ENCODE results near the gene INPP4B.

Gene INPP4B

DNA sequence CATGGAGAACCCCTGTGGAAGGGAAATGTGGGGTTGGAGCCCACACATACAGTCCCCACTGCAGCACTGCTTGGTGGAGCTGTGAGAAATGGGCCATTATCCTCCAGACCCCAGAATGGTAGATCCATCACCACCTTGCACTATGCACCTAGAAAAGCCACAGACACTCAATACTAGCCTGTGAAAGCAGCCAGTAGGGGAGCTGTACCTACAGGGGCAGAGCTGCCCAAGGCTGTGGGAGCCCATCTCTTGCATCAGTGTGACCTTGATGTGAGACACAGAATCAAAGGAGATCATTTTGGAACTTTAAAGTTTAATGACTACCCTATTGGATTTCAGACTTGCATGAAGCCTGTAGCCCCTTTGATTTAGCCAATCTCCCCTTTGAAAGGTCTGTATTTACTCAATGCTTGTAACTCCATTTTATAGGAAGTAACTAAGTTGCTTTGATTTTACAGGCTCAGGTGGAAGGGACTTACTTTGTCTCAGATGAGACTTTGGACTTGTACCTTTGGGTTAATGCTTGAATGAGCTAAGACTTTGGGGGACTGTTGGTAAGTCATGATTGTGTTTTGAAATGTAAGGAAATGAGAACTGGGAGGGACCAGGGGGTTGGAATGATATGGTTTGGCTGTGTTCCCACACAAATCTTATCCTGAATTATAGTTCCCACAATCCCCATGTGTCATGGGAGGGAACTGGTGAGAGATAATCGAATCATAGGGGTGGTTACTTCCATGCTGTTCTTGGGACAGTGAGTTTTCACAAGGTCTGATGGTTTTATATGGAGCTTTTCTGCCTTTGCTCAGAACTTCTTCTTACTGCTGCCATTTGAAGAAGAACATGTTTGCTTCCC lies 352.6 kb downstream of the INPP4B start:
- H3K36me3 ChIP-seq (ENCODE audit: insufficient read depth): no peaks in the 10 kb centered on the region
- no peaks in the 10 kb centered on the region for H3K27me3 ChIP-seq (ENCODE audit: insufficient read depth, low read depth)
- H3K9ac ChIP-seq: no peak overlapping the region
- no peaks in the 10 kb centered on the region for H3K79me2 ChIP-seq (ENCODE audit: insufficient read depth, low read depth)
- H4K20me1 ChIP-seq (ENCODE audit: insufficient read depth): no peaks in the 10 kb centered on the region
- no peak overlapping the region for H2AFZ ChIP-seq (ENCODE audit: low read depth)
- H3K4me2 ChIP-seq: no peak overlapping the region
- no peak overlapping the region for H3K4me3 ChIP-seq (IDR thresholded peaks at IDR 0.05; ENCODE audit: insufficient read depth, low read depth, low read length)
- H3K4me1 ChIP-seq (ENCODE audit: low read depth, poor library complexity, severe bottlenecking): no peaks in the 10 kb centered on the region
- H3K27ac ChIP-seq: no peak overlapping the region
- TF ChIP-seq, protein P1, sequence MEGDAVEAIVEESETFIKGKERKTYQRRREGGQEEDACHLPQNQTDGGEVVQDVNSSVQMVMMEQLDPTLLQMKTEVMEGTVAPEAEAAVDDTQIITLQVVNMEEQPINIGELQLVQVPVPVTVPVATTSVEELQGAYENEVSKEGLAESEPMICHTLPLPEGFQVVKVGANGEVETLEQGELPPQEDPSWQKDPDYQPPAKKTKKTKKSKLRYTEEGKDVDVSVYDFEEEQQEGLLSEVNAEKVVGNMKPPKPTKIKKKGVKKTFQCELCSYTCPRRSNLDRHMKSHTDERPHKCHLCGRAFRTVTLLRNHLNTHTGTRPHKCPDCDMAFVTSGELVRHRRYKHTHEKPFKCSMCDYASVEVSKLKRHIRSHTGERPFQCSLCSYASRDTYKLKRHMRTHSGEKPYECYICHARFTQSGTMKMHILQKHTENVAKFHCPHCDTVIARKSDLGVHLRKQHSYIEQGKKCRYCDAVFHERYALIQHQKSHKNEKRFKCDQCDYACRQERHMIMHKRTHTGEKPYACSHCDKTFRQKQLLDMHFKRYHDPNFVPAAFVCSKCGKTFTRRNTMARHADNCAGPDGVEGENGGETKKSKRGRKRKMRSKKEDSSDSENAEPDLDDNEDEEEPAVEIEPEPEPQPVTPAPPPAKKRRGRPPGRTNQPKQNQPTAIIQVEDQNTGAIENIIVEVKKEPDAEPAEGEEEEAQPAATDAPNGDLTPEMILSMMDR (conservative IDR thresholded peaks at IDR 0.05; ENCODE audit: low read depth, low read length): no peak

DNA sequence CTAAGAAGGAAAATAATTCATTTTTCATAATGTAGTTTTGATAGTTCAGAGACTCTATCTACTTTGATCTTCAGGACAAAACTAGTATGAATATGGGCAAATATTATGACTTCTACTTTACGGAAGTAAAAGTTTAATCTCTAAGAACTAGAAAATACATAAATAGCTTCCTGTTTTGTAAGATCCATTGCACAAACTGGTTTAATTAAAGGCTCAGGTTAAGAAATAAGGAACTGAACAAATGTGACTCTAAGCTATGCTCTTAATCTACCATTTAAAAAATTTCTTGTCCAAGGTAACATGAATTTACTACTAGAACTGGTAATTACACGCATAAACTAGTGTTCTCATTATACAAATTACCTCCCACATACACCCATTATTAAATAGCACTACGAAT lies 360.6 kb downstream of the INPP4B start:
- Histone ChIP-seq H3K36me3 (ENCODE audit: insufficient read depth) (no peaks in the 10 kb centered on the region; the same call in 1 of the 2 replicates), H3K27ac (no peak overlapping the region), H3K9ac (no peak overlapping the region), H4K20me1 (ENCODE audit: insufficient read depth) (no peaks in the 10 kb centered on the region), H3K4me1 (ENCODE audit: low read depth, poor library complexity, severe bottlenecking) (no peaks in the 10 kb centered on the region), H3K4me3 (IDR thresholded peaks at IDR 0.05; ENCODE audit: insufficient read depth, low read depth, low read length) (no peak overlapping the region), H3K27me3 (ENCODE audit: insufficient read depth, low read depth) (no peaks in the 10 kb centered on the region), H2AFZ (ENCODE audit: low read depth) (no peak overlapping the region), H3K4me2 (no peak overlapping the region), H3K79me2 (ENCODE audit: insufficient read depth, low read depth) (no peaks in the 10 kb centered on the region)
- TF ChIP-seq, protein P1 (conservative IDR thresholded peaks at IDR 0.05; ENCODE audit: low read depth, low read length): no peak

DNA sequence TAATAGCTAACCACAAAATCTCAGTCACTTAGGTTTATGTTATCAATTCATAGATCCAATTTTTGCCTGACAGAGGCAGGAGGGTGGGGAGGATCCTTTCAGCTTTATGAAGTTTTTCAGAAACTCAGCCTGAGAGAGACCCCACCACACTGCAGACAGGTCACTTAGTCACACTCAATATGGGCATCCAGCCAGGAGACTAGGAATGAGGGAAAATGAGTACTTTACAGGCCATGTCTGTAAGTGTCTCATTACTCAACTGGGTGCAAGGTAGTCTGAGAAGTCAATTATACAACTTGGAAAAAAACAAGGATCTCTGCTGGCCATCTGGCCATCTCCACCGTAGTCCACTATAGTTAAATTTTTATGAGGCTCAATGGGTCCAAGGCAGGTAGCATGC lies 365.9 kb downstream of the INPP4B start:
- no peak overlapping the region for H2AFZ ChIP-seq (ENCODE audit: low read depth)
- TF ChIP-seq, protein P1 (conservative IDR thresholded peaks at IDR 0.05; ENCODE audit: low read depth, low read length): no peak
- H3K36me3 ChIP-seq (ENCODE audit: insufficient read depth): no peaks in the 10 kb centered on the region; the same call in 1 of the 2 replicates
- no peaks in the 10 kb centered on the region for H3K27me3 ChIP-seq (ENCODE audit: insufficient read depth, low read depth)
- H3K9ac ChIP-seq: no peak overlapping the region
- no peak overlapping the region for H3K27ac ChIP-seq
- H3K4me2 ChIP-seq: no peak overlapping the region
- no peaks in the 10 kb centered on the region for H3K4me1 ChIP-seq (ENCODE audit: low read depth, poor library complexity, severe bottlenecking)
- no peak overlapping the region for H3K4me3 ChIP-seq (IDR thresholded peaks at IDR 0.05; ENCODE audit: insufficient read depth, low read depth, low read length)
- H3K79me2 ChIP-seq (ENCODE audit: insufficient read depth, low read depth): no peaks in the 10 kb centered on the region
- no peaks in the 10 kb centered on the region for H4K20me1 ChIP-seq (ENCODE audit: insufficient read depth)

DNA sequence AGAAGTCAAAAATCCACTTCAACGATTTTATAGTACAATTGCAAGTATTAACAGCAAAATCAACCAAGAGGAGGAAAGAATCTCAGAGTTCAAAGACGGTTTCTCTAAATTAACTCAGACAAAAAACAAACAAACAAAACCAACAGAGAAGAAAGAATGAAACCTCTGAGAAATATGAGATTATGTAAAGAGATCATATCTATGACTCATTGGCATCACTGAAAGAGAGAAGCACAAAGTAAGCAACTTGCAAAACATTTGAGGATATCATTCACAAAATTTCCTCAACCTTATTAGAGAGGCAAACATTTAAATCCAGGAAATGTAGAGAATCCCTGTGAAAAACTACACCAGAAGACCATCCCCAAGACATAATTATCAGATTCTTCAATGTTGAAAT lies 370.4 kb downstream of the INPP4B start:
- no peak overlapping the region for H3K4me2 ChIP-seq
- no peak overlapping the region for H3K27ac ChIP-seq
- H3K4me1 ChIP-seq (ENCODE audit: low read depth, poor library complexity, severe bottlenecking): no peaks in the 10 kb centered on the region
- no peak overlapping the region for H3K4me3 ChIP-seq (IDR thresholded peaks at IDR 0.05; ENCODE audit: insufficient read depth, low read depth, low read length)
- no peaks in the 10 kb centered on the region for H4K20me1 ChIP-seq (ENCODE audit: insufficient read depth)
- no peaks in the 10 kb centered on the region for H3K36me3 ChIP-seq (ENCODE audit: insufficient read depth)
- no peaks in the 10 kb centered on the region for H3K79me2 ChIP-seq (ENCODE audit: insufficient read depth, low read depth)
- no peak overlapping the region for H3K9ac ChIP-seq
- H2AFZ ChIP-seq (ENCODE audit: low read depth): no peak overlapping the region
- TF ChIP-seq, protein P1 (conservative IDR thresholded peaks at IDR 0.05; ENCODE audit: low read depth, low read length): no peak
- no peaks in the 10 kb centered on the region for H3K27me3 ChIP-seq (ENCODE audit: insufficient read depth, low read depth)

All from KMS-11 (cell line).